HT-29 (cell line): ENCODE data around the gene MAFF. TPM values are rescaled to one million over a fixed set of nuclear protein-coding genes. Genes with fewer than 3 reads are reported as not detected.
A peak's percentile ranks its signal among the peaks of the same experiment; 100 is the strongest.
"Not testable (repeated sequence)": the region's sequence is repeated elsewhere in the genome, so short reads cannot be mapped to it uniquely, and the experiment has no call there.

Source experiments
- DNase-seq: peaks from one replicate; pipeline ENCODE4 v3.0.0-alpha.2; 2015; ENCODE audit warnings: low spot score
- total RNA-seq: library from RNA; depleted of rRNA; stranded (reverse); fragments of >200 nt; shearing (Covaris generic); gene quantifications from 2 replicates; pipeline ENCODE4 v1.2.3, GENCODE V29; 2014

The MAFF gene
- total RNA-seq, 1 experiment from 2014 or later: 91.5 TPM

DNA sequence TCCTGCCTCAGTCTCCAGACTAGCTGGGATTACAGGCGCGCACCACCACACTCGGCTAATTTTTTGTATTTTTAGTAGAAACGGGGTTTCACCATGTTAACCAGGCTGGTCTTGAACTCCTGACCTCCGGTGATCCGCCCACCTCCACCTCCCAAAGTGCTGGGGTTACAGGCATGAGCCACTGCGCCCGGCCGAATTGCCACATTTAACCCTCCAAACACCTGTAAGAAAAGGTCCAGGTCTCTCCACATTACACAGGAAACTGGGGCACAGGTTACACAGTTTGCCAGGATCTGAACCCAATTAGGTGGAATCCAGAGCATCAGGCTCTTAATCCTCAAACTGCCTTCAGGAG is 24.2 kb upstream of the MAFF start:
- not testable (repeated sequence) for DNase-seq

DNA sequence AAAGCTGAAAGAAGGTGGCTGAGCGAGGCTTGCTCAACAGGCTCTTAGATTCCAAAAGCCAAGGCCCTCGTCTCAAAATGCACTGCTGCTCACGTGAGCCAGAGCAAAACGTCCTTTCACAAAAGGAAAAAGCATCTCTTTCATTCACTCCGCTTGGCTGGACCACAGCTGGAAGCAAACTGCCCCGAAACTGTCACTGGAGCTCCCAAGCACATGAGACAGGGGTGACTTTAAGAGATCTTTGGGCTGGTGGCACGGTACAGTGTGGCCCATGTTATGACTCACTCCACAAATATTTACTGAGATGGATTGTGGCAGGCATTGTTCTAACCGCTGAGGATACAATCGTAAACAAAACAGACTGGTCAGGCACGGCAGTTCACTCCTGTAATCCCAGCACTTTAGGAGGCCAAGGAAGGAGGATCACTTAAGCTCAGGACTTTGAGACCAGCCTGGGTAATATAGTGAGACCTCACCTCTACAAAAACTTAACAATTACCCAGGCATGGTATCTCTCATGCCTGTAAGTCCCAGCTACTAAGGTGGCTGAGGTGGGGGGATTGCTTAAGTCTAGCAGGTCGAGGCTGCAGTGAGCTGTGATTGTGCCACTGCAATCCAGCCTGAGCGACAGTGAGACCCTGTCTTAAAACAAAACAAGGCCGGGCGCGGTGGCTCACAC is 23.7 kb upstream of the MAFF start:
- DNase-seq: peak; percentile 84

DNA sequence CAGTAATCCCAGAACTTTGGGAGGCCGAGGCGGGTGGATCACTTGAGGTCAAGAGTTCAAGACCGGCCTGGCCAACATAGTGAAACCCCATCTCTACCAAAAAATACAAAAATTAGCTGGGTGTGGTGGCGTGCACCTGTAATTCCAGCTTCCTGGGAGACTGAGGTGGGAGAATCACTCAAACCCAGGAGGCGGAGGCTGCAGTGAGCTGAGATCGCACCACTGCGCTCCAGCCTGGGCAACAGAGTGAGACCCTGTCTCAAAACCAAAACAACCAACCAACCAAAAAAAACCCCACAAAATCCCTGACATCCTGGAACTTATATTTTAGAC is 23.2 kb upstream of the MAFF start:
- not testable (repeated sequence) for DNase-seq

DNA sequence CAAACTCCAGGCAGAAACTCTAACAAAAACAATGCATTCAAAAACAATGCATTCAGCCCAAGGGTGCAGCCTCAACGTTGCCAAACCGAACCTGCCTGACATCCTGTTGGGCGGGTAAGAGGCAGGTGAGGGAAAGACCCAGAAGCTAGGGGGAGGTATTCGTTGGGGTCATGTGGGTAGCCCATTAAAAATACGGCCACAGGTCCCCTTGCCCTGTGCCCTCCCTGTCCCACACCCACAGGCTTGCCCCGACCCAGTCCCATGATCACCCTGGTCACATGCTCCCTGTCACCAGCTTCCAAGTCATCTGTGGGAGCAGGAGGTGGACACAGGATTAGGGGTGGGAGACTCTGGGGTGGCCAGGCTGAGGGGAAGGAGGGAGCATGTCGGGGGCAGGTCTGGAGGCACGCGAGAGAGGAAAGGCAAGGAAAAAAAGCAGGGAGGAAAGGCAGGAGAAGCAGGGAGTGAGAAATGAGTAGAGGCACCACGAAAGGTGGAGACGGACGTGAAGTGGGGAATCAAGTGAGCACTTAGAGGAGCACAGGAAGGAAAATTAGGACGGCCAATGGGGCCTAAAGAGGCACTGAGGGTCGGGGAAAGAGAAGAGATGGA is 20.8 kb upstream of the MAFF start:
- peak; percentile 71 for DNase-seq

DNA sequence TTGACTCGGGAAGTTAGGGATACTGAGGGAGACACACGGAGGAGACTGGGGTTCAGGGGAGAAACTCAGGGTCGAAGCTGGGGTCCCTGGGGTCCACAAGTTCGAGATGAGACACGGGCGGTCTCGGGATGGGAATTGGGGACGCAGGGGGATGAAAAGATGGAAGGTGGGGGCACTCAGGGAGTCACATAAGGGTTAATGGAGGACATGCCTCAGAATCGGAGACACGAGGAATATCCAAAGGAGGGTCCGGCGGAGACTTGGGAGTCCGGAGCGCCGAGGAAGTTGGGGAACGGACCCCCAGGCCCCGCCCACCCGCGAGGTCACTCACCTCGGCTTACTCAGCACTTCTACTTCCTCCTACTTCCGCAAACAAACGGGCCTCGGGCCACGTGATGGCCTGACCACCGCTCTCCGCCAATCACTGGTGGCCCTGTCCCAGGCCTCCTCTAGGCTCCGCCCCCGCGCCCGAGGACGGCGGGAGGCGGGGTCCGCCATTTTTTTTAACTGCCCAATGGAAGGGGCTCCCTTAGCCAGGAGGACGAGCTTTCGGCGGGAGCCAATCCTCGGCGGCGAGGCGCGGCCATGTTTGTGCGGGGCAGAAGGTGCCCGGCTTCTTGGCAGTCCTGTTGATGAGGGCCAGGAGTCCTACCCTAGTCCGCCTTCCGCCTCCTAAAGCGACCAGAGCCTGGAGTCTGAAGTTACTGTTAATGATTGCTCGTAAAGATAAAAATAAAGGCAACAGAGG is 20.2 kb upstream of the MAFF start, which contains the start of gene PLA2G6:
PLA2G6 (minus strand) TSS at position 378 of the 748 bp plus-strand sequence. CDS start 12,404 bp downstream, outside the sequence.
- DNase-seq: peak; percentile 97

DNA sequence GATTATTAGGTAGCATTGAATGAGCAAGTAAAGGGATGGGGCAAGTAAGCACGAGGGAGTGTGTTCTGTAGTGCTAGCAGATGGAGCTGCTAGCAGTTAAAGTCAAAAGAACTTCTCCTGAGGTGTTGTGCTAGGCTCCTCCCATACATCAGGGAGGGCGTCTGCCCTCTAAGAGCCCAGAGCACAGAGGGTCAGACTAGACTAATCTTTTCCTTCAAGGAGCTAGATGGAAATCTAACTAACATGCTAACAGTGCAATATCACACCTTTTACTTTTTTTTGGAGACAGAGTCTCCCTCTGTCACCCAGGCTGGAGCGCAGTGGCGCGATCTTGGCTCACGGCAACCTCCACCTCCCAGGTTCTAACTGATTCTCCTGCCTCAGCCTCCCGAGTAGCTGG is 17.0 kb upstream of the MAFF start:
- no peak for DNase-seq

DNA sequence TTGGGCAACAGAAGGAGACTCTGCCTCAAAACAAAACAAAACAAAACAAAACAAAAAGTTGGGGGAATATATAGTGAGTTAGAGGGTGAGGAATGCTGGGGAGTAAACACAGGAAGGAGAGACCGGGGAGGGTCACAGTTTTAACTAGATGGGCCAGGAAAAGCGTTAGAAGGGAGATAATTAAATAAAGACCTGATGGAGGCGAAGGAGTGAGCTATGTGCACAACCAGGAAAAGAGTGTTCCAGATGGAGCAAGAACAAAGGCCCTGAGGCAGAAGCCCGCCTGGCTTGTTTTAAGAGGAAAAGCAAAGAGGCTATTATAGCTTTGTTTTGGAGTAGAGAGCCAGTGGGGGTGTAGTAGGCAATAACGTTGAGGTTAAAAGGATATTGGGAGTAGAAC is 15.4 kb upstream of the MAFF start:
- DNase-seq: no peak

DNA sequence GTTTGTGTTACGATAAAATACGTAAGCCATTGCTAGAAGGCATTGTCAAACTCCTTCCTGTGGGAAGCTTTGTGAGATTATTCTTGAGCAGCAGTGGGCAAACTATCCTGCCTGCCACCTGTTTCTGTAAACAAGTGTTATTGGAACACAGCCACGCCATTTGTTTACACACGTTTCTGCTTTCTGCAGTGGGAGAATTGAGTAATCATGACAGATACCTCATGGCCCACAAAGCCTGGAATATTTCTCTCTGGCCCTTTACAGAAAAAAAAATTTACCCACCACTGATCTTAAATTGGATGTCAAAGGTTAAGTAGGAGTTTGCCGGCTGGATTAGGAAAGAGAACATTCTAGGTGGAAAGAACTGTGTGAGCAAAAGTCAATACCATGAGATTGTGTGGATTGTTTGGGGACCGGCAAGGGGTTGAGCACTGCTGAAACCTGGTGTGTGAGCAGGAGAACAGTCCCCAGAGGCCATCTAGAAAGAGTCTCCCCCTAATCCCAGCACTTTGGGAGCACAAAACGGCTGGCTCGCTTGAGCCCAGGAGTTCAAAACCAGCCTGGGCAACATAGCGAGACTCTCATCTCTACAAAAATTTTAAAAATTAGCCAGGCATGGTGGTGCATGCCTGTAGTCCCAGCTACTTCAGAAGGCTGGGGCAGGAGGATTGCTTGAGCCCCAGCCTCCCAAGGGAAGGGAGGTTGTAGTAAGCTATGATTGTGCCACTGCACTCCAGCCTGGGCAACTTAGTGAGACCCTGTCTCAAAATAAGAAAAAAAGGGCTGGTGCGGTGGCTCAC is 14.2 kb upstream of the MAFF start:
- DNase-seq: no peak

DNA sequence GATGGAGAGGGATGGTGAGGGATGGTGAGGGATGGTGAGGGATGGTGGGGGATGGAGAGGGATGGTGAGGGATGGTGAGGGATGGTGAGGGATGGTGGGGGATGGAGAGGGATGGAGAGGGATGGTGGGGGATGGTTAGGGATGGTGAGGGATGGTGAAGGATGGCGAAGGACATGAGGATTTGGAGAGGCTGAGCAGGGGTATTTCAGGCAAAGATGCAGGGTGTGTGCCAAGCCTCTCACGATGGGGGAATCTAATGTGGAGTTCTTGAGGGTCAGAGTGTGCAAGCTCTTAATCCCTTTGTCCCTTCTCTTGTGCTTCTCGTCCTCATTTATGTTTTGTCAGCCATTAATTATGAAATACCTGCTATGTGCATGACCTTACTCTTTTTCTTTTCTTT is 12.7 kb upstream of the MAFF start:
- DNase-seq: no peak

DNA sequence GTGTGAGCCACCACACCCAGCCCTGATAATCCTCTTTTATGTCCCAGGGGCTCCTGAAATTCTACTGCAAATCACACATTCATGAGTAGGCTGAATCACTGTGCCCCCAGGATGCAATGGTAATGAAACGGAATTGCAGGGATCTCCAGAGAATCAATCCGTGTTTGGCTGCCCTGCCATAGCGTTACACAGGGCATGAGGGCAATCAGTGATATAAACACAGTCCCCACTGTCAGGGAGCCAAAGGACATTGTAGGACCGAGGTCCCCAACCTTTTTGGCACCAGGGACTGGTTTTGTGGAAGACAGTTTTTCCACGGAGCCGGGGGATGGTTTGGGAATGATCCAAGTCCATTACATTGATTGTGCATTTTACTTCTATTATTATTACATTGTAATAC is 11.2 kb upstream of the MAFF start:
- no peak for DNase-seq

DNA sequence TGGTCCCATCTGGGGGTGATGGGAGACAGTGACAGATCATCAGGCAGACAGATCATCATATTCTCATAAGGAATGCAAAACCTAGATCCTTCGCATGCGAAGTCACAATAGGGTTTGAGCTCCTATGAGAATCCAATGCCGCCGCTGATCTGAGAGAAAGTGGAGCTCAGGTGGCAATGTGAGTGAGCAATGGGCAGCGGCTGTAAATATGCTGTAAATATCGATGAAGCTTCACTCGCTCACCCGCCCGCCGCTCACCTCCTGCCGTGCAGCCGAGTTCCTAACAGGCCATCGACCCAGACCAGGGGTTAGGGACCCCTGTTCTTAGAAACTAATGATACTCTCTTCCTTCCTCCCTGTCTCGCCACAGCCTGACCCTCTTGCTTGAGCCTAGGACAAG is 10.7 kb upstream of the MAFF start:
- DNase-seq: no peak

DNA sequence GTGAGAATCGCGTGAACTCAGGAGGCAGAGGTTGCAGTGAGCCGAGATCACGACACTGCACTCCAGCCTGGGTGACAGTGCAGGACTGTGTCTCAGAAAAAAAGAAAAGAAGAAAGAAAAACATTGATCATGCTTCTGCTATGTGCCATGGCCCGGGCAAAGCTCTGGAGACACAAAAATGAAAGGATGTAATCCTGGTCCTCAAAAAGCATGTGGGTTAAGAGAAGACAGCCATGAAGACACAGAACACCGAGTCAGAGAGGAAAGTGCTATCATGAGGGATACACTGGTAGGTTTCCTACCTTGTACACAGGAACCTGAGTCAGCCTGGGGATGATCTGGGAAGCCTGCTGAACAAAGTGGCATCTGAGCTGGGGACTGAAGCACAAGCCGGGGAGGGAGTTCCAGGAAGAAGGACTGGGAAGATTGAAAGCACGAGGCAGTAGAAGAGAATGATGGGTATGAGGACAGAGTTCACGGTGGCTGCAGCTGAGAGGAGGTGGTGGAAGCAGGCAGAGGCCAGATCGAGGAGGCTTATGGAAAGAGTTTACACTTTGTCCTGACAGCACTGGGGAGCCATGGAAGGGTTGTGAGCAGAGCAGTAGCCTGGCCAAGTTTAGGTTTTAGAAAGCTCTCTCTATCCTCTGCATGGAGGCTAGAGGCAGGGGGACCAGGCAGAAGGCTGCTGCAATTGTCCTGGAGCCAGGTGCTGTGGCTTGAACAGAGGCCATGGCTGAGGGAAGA is 9.9 kb upstream of the MAFF start:
- DNase-seq: no peak

DNA sequence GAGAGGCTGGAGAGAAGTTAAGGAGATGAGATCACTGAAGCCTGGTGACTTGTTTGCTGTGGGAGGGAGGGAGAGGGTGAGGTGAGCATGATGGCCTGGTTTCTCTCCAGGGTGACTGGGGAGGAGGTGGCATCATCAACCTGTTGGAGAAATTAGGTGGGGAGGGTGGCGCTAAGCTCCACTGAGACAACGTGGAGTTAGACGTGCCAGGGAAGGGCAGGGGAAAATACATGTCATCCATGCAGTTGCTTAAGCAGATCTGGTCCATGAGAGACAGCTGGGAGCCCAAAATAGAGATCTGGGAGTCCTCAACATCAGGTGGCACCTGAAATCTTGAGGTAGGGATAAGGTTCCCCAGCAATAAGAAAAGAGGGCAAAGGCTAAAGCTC is 9.3 kb upstream of the MAFF start:
- no peak for DNase-seq

DNA sequence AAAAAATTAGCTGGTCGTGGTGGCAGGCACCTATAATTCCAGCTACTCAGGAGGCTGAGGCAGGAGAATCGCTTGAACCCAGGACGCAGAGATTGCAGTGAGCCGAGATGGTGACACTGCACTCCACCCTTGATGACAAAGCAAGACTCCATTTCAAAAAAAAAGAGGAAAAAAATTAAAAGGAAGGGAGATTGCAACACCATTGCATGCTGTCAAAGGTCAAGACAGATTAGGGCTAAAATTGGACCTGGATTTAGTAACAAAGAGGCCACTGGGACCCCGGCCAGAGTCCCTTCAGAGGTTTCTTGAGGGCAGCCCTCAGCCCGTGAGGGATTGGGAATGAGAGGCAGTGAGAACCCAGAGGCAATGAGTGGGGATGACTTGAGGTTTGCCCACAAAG is 8.2 kb upstream of the MAFF start:
- no peak for DNase-seq

DNA sequence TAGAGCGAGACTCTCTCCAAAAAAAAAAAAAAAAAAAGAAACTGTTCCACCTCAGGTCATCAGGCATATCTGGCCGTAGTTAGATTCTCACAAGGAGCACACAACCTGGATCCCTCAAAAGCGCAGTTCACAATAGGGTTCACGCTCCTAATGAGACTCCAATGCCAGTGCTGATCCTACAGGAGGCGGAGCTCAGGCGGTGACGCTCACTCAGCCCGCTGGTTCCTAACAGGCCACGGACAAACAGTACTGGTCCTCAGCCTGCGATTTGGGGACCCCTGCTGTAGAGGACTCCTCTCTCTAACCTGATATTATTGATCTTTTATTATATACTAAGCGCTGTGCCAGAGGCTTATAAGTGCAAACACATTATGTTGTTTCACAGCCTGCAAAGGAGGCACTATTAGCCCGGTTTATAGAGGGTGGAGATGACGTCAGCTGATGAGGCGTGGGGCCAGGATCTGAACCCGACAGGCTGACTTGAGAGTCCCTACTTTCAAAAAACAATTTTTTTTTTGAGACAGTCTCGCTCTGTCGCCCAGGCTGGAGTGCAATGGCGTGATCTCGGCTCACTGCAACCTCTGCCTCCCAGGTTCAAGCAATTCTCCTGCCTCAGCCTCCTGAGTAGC is 4.9 kb upstream of the MAFF start:
- no peak for DNase-seq

DNA sequence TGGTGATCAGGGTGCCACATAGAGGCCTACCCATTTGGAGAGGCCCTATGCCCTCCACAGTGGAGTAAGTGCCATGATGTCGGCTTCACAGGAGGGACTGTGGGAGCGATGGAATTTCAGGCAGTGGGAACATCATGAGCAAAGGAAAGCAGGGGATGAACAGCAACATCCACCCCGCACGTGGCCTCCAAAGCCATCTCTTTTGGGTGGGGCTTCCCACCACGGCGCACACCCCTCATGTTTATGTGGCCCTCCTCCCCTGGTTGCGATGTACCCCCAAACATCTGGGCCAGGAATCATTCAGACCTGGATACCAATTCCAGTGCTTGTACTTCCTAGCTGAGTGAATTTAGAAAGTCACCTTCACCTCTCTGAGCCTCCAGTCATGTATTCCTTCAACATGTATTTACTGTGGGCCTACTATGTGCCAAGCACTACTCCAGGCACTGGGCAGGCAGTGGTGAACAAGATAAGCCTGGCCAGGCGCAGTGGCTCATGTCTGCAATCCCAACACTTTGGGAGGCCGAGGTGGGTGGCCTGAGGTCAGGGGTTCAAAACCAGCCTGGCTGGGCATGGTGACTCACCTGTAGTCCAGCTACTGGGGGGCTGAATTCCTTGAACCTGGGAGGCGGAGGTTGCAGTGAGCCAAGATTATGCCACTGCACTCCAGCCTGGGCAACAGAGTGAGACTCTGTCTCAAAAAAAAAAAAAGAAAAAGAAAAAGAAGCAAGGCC is 1.8 kb upstream of the MAFF start:
- no peak for DNase-seq

DNA sequence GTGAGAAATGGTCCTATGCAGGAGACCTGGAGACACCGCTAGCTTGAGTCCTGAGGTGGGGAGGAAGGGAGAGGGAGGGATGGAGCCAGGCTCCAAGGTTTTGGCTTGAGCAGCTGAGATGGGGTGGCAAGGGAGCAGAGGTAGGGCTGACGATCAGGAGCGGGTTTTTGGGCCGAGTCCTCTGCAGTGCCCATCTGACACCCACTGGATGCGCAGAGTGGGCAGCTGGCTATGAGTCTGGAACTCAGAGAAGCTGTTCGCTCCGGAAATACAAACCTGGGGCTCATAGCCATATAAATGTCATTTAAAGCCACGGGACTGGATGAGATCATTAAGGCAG is 453 bp upstream of the MAFF start:
- no peak for DNase-seq

DNA sequence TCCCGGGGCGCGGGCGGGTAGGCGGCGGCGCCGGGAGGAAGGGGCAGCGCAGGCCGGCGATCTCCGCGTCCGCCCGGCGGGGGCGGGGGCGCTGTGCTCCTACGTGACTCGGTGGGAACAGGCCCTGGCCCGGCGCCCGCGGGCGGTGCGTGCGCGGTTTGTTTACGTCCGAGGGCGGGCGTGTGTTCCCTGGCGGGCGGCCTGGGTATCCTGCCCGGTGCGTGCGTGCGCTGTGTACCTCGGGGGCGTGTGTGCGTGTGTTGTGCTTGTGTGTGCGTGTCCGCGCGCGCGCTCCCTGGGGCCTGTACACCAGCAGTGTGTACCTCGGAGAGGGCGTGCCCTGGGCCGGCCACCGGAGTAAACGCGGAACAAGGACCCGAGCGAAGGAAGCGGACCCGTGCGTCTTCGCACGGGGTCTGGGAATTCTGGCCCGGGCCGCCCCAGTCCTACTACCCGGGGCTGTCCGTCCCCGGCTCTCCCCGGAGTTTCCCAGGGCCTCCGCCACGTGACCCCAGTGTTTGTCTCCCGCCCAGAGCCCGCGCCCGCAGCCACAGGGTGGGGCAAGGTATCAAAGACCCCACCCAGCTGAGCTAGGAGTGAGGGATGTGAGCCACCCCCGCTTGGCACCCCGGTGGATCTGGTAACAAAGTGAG is 769 bp downstream of the MAFF start:
- peak; percentile 63 for DNase-seq

DNA sequence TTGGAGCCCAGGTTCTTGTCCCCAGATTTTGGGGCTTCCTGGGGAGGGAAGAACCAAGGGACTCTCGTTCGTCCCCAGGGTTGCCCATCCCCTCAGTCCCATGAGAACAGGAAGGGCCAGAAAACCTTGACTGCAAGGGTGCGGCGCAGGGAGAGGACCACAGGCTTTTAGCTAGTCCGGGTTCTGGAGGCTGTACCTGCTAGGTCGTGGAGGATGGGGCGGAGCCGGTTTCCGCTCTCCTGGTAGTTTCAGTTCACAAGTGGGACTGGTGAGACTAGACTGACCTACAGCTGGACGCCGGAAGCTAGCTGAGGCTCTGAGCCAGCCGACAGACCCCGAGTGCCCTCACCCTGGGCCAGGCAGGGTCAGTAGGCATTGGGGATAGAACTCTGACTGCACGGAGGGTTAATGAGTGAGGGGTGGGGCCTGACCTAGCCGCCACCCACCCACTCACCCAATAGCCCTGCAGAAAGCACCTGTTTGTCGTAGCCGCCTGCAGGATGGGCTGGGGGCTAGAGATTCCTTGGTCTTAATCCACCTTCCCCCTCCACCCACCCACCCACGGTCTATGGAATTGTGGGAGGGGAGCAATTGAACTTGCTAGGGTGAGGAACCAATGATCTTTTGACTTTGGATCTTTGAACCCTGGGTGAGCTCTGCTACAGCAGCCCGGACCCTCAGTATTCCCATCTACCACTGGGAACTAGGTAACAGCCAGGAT is 1.5 kb downstream of the MAFF start:
- DNase-seq: peak; percentile 74
